H9 (cell line): ENCODE data around the gene TENM3. TPM values are rescaled to one million over a fixed set of nuclear protein-coding genes. Genes with fewer than 3 reads are reported as not detected.

Source experiments
- DNase-seq: peaks from one replicate; pipeline ENCODE4 v3.0.0-alpha.2; 2017
- H2AFZ ChIP-seq: one replicate; pipeline ENCODE4 v1.6.1; 2013; ENCODE audit warnings: mild to moderate bottlenecking, low read length, control low read depth, moderate library complexity
- H2AK5ac ChIP-seq: 2 replicates; pipeline ENCODE4 v1.6.1; 2013; ENCODE audit warnings: low read length, control low read depth, mixed read lengths; ENCODE audit not compliant: insufficient read length
- H2BK120ac ChIP-seq: one replicate; pipeline ENCODE4 v1.6.1; 2013; ENCODE audit warnings: low read depth, mild to moderate bottlenecking, low read length, control low read depth, inconsistent platforms; ENCODE audit not compliant: poor library complexity, severe bottlenecking
- H2BK12ac ChIP-seq: 2 replicates; pipeline ENCODE4 v1.6.1; 2013; ENCODE audit warnings: low read length, control low read depth, mixed read lengths, low read depth; ENCODE audit not compliant: insufficient read length
- H2BK15ac ChIP-seq: 2 replicates; pipeline ENCODE4 v1.6.1; 2013; ENCODE audit warnings: low read depth, low read length, control low read depth
- H2BK20ac ChIP-seq: one replicate; pipeline ENCODE4 v1.6.1; 2013; ENCODE audit warnings: low read depth, mild to moderate bottlenecking, low read length, control low read depth, inconsistent platforms; ENCODE audit not compliant: poor library complexity, severe bottlenecking
- H2BK5ac ChIP-seq: 2 replicates; pipeline ENCODE4 v1.6.1; 2013; ENCODE audit warnings: low read length, control low read depth, mixed read lengths; ENCODE audit not compliant: insufficient read length
- H3K14ac ChIP-seq: 2 replicates; pipeline ENCODE4 v1.6.1; 2013; ENCODE audit warnings: low read length, control low read depth; ENCODE audit not compliant: insufficient read depth
- H3K18ac ChIP-seq: 2 replicates; pipeline ENCODE4 v1.6.1; 2013; ENCODE audit warnings: low read depth, mild to moderate bottlenecking, mixed read lengths, low read length, control low read depth; ENCODE audit not compliant: insufficient read length
- H3K23ac ChIP-seq: 2 replicates; pipeline ENCODE4 v1.6.1; 2013; ENCODE audit warnings: low read length, control low read depth, mixed read lengths, low read depth; ENCODE audit not compliant: insufficient read length
- H3K23me2 ChIP-seq: 2 replicates; pipeline ENCODE4 v1.6.1; 2013; ENCODE audit warnings: low read depth, mild to moderate bottlenecking, mixed read lengths, low read length, control low read depth; ENCODE audit not compliant: insufficient read length, poor library complexity, severe bottlenecking
- H3K27ac ChIP-seq: 2 replicates; pipeline ENCODE4 v1.5.1; 2013; ENCODE audit warnings: low read length, control low read depth, mixed read lengths, low read depth; ENCODE audit not compliant: insufficient read length
- H3K27me3 ChIP-seq: 2 replicates; pipeline ENCODE4 v1.6.1; 2013; ENCODE audit warnings: low read length, control low read depth, inconsistent platforms; ENCODE audit not compliant: insufficient read depth
- H3K4ac ChIP-seq: 2 replicates; pipeline ENCODE4 v1.6.1; 2013; ENCODE audit warnings: low read depth, mild to moderate bottlenecking, control low read depth, inconsistent platforms, low read length, moderate library complexity
- H3K4me1 ChIP-seq: 2 replicates; pipeline ENCODE4 v1.6.1; 2013; ENCODE audit warnings: low read length, control low read depth, inconsistent platforms; ENCODE audit not compliant: insufficient read depth
- H3K4me2 ChIP-seq: 2 replicates; pipeline ENCODE4 v1.6.1; 2013; ENCODE audit warnings: low read length, control low read depth, mixed read lengths; ENCODE audit not compliant: insufficient read length, insufficient read depth
- H3K56ac ChIP-seq: 2 replicates; pipeline ENCODE4 v1.6.1; 2013; ENCODE audit warnings: low read depth, mild to moderate bottlenecking, mixed read lengths, low read length, control low read depth; ENCODE audit not compliant: insufficient read length
- H3K79me1 ChIP-seq: 2 replicates; pipeline ENCODE4 v1.6.1; 2013; ENCODE audit warnings: low read depth, mild to moderate bottlenecking, moderate library complexity, low read length, control low read depth, inconsistent platforms; ENCODE audit not compliant: insufficient read depth, poor library complexity, severe bottlenecking
- H3K79me2 ChIP-seq: 2 replicates; pipeline ENCODE4 v1.6.1; 2013; ENCODE audit warnings: low read length, control low read depth, inconsistent platforms; ENCODE audit not compliant: insufficient read depth
- H3K9ac ChIP-seq: 2 replicates; pipeline ENCODE4 v1.6.1; 2013; ENCODE audit warnings: low read length, control low read depth, mixed read lengths; ENCODE audit not compliant: insufficient read length; ENCODE audit errors: extremely low read depth
- H3K9me3 ChIP-seq: one replicate; pipeline ENCODE4 v1.6.1; 2013; ENCODE audit warnings: low read depth, low read length, inconsistent platforms; ENCODE audit not compliant: control insufficient read depth
- H3T11ph ChIP-seq: one replicate; pipeline ENCODE4 v1.6.1; 2013; ENCODE audit warnings: mild to moderate bottlenecking, low read length, control low read depth, inconsistent platforms
- H4K20me1 ChIP-seq: one replicate; pipeline ENCODE4 v1.6.1; 2013; ENCODE audit not compliant: control insufficient read depth, insufficient read length, insufficient read depth
- H4K5ac ChIP-seq: 2 replicates; pipeline ENCODE4 v1.6.1; 2013; ENCODE audit warnings: low read depth, mild to moderate bottlenecking, mixed read lengths, low read length, control low read depth; ENCODE audit not compliant: insufficient read length
- H4K8ac ChIP-seq: replicated peaks from 2 replicates; pipeline ENCODE4 v1.6.1; 2013; ENCODE audit warnings: low read length, control low read depth, mixed read lengths, low read depth; ENCODE audit not compliant: insufficient read length
- H4K91ac ChIP-seq: 2 replicates; pipeline ENCODE4 v1.6.1; 2013; ENCODE audit warnings: low read depth, mild to moderate bottlenecking, moderate library complexity, mixed read lengths, low read length, control low read depth; ENCODE audit not compliant: insufficient read length
- H3K27ac Mint-ChIP-seq, 3 experiments: 2 replicates in 2 of 3; 3 replicates in 1 of 3; pipeline ENCODE4 v1.8.0; 2020 to 2021; ENCODE audit warnings: mixed read lengths in 3 of 3, mild to moderate bottlenecking in 1 of 3, moderate library complexity in 1 of 3
- H3K27me3 Mint-ChIP-seq: 2 replicates; pipeline ENCODE4 v1.8.0; 2021; ENCODE audit warnings: low read depth, mild to moderate bottlenecking, moderate library complexity, mixed read lengths
- H3K36me3 Mint-ChIP-seq, 3 experiments: 2 replicates in 2 of 3; 3 replicates in 1 of 3; pipeline ENCODE4 v1.8.0; 2020 to 2021; ENCODE audit warnings: low read depth in 3 of 3, mixed read lengths in 3 of 3; ENCODE audit not compliant: insufficient read depth in 1 of 3
- H3K4me1 Mint-ChIP-seq, 2 experiments: 2 replicates each; pipeline ENCODE4 v1.8.0; 2020; ENCODE audit warnings: mixed read lengths in 2 of 2
- H3K4me3 Mint-ChIP-seq, 2 experiments: 2 replicates in 1 of 2; 3 replicates in 1 of 2; pipeline ENCODE4 v1.8.0; 2020 to 2021; ENCODE audit warnings: mild to moderate bottlenecking in 2 of 2, mixed read lengths in 2 of 2, moderate library complexity in 1 of 2
- H3K9me3 Mint-ChIP-seq, 2 experiments: 2 replicates in 1 of 2; 3 replicates in 1 of 2; pipeline ENCODE4 v1.8.0; 2020; ENCODE audit warnings: mild to moderate bottlenecking in 2 of 2, mixed read lengths in 2 of 2, moderate library complexity in 1 of 2
- WGBS: extraction: QIAGEN DNeasy Blood & Tissue Kit; methylation state at CpG from one replicate; pipeline ENCODE4 v1.1.7; 2013; ENCODE audit warnings: missing lambda C conversion rate, low lambda C conversion rate, mixed read lengths; ENCODE audit not compliant: insufficient read length; ENCODE audit errors: extremely low coverage; 5-methylcytosine and 5-hydroxymethylcytosine counted together
- total RNA-seq: library from RNA; stranded (reverse); gene quantifications from 2 replicates; pipeline ENCODE4 v1.2.1, GENCODE V29; 2021
- TF ChIP-seq, protein P1 (sequence below): fragments of 200-600 bp; sonication (generic); conservative IDR thresholded peaks from 3 replicates; pipeline ENCODE4 v1.8.0; 2021; ENCODE audit warnings: antibody characterized with exemption, mild to moderate bottlenecking

TENM3 gene
- total RNA-seq, 1 experiment from 2014 or later = 49.6 TPM

DNA sequence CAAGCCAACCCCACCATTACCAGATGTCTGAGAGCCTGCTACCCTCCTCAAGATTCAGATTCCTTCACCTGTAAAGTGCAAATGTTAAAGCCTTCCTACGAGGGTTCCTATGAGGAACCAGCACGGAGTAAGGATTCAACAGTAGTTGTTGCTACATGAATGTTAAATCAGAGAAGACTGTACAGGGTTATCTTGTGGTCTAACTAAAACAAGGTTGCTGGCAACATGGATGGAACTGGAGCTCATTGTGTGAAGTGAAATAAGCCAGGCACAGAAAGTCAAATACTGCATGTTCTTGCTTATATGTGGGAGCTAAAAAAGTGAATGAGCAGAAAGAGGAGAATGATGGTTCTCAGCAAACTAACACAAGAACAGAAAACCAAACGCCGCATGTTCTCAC is 435.4 kb downstream of the TENM3 start:
- no peaks in the 10 kb centered on the region for H3K79me1 ChIP-seq
- DNase-seq = no peak
- no peak overlapping the region for H2AFZ ChIP-seq
- H3K27ac ChIP-seq = no peak overlapping the region
- no peaks in the 10 kb centered on the region for H3K23me2 ChIP-seq
- no peaks in the 10 kb centered on the region for H3K79me2 ChIP-seq
- no peak overlapping the region for H3T11ph ChIP-seq
- no peak overlapping the region for H2AK5ac ChIP-seq
- TF ChIP-seq, protein P1, sequence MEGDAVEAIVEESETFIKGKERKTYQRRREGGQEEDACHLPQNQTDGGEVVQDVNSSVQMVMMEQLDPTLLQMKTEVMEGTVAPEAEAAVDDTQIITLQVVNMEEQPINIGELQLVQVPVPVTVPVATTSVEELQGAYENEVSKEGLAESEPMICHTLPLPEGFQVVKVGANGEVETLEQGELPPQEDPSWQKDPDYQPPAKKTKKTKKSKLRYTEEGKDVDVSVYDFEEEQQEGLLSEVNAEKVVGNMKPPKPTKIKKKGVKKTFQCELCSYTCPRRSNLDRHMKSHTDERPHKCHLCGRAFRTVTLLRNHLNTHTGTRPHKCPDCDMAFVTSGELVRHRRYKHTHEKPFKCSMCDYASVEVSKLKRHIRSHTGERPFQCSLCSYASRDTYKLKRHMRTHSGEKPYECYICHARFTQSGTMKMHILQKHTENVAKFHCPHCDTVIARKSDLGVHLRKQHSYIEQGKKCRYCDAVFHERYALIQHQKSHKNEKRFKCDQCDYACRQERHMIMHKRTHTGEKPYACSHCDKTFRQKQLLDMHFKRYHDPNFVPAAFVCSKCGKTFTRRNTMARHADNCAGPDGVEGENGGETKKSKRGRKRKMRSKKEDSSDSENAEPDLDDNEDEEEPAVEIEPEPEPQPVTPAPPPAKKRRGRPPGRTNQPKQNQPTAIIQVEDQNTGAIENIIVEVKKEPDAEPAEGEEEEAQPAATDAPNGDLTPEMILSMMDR = no peak
- H4K20me1 ChIP-seq = no peaks in the 10 kb centered on the region
- H2BK12ac ChIP-seq = no peak overlapping the region
- no peak overlapping the region for H2BK120ac ChIP-seq
- H2BK20ac ChIP-seq = no peak overlapping the region
- no peak overlapping the region for H3K56ac ChIP-seq
- no peak overlapping the region for H3K23ac ChIP-seq
- H3K27me3 ChIP-seq = no peaks in the 10 kb centered on the region
- H3K14ac ChIP-seq = no peak overlapping the region
- WGBS = no CpG with 5 or more reads among the region's 4 CpGs
- H4K5ac ChIP-seq = no peak overlapping the region
- H3K9me3 ChIP-seq = no peaks in the 10 kb centered on the region
- no peak overlapping the region for H4K8ac ChIP-seq
- Mint-ChIP-seq H3K9me3 (no peaks in the 10 kb centered on the region), H3K27ac (no peak overlapping the region; a peak in 1 of 7 replicates), H3K36me3 (peaks cover 9 to 12% (median 10%) of the 10 kb centered on the region in 3 experiments; a peak in 6 of 7 replicates), H3K27me3 (no peaks in the 10 kb centered on the region; the same call in 1 of the 2 replicates), H3K4me3 (no peak overlapping the region), H3K4me1 (peaks cover 0 to 3% of the 10 kb centered on the region in 2 experiments; a peak in 1 of 4 replicates)
- no peak overlapping the region for H2BK5ac ChIP-seq
- no peak overlapping the region for H4K91ac ChIP-seq
- H2BK15ac ChIP-seq = no peak overlapping the region
- no peak overlapping the region for H3K4ac ChIP-seq
- no peak overlapping the region for H3K9ac ChIP-seq
- no peak overlapping the region for H3K18ac ChIP-seq
- H3K4me1 ChIP-seq = no peaks in the 10 kb centered on the region
- no peak overlapping the region for H3K4me2 ChIP-seq
